ENCODE results near the gene PRRT1.
A peak's percentile ranks its signal among the peaks of the same experiment; 100 is the strongest.
"Not testable (repeated sequence)": the region's sequence is repeated elsewhere in the genome, so short reads cannot be mapped to it uniquely, and the experiment has no call there.

The PRRT1 gene

DNA sequence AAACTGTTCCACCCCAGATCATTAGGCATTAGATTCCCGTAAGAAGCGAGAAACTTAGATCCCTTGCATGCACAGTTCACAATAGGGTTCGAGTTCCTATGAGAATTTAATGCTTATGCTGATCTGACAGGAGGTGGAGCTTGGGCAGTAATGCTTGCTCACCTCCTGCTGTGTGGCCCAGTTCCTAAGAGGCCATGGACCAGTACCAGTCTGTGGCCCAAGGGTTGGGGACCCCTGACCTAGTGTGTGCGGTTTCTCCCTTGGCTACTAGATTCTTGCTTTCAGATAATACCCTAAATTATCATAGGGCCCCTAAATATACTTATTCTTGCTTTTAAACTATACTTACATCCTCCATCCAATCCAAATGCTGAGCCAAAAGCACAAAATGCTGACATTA is 42.6 kb upstream of the PRRT1 start:
- H3K4me3 ChIP-seq (ENCODE audit: severe bottlenecking) = no peak overlapping the region
- H3K4me1 ChIP-seq (ENCODE audit: insufficient read depth, poor library complexity, severe bottlenecking) = peaks cover 7% of the 10 kb centered on the region

DNA sequence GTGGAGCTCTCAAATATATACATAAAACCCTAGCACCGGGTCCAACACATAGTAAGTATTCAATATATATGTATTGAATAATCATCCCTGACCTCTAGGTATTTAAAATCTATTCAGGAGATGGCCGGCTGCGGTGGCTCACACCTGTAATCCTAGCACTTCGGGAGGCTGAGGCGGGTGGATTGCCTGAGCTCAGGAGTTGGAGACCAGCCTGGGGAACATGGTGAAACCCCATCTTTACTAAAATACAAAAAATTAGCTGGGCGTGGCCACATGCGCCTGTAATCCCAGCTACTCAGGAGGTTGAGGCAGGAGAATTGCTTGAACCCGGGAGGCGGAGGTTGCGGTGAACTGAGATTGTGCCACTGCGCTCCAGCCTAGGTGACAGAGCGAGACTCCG is 41.4 kb upstream of the PRRT1 start:
- not testable (repeated sequence) for H3K27me3 ChIP-seq (ENCODE audit: insufficient read depth, poor library complexity, severe bottlenecking); H3K9me3 ChIP-seq (ENCODE audit: severe bottlenecking); ATAC-seq (ENCODE audit: low read depth); H3K4me3 ChIP-seq (ENCODE audit: severe bottlenecking); H3K36me3 ChIP-seq (ENCODE audit: low read depth); DNase-seq (ENCODE audit: low spot score)
- Histone ChIP-seq H3K4me1 (ENCODE audit: insufficient read depth, poor library complexity, severe bottlenecking) (peaks cover 11% of the 10 kb centered on the region), H3K27ac (ENCODE audit: poor library complexity, severe bottlenecking) (peak overlapping the region; percentile 81)

More for the DNA sequence above, 42.6 kb upstream of the PRRT1 start:
- DNase-seq (ENCODE audit: low spot score) (no peak), ATAC-seq (ENCODE audit: low read depth) (no peak)
- H3K27me3 ChIP-seq (ENCODE audit: insufficient read depth, poor library complexity, severe bottlenecking) = no peaks in the 10 kb centered on the region
- TF ChIP-seq, protein P1, sequence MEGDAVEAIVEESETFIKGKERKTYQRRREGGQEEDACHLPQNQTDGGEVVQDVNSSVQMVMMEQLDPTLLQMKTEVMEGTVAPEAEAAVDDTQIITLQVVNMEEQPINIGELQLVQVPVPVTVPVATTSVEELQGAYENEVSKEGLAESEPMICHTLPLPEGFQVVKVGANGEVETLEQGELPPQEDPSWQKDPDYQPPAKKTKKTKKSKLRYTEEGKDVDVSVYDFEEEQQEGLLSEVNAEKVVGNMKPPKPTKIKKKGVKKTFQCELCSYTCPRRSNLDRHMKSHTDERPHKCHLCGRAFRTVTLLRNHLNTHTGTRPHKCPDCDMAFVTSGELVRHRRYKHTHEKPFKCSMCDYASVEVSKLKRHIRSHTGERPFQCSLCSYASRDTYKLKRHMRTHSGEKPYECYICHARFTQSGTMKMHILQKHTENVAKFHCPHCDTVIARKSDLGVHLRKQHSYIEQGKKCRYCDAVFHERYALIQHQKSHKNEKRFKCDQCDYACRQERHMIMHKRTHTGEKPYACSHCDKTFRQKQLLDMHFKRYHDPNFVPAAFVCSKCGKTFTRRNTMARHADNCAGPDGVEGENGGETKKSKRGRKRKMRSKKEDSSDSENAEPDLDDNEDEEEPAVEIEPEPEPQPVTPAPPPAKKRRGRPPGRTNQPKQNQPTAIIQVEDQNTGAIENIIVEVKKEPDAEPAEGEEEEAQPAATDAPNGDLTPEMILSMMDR (IDR thresholded peaks at IDR 0.05; ENCODE audit: poor library complexity, severe bottlenecking) = no peak
- H3K27ac ChIP-seq (ENCODE audit: poor library complexity, severe bottlenecking) = peak overlapping the region; percentile 78
- no peaks in the 10 kb centered on the region for H3K9me3 ChIP-seq (ENCODE audit: severe bottlenecking)
- H3K36me3 ChIP-seq (ENCODE audit: low read depth) = no peaks in the 10 kb centered on the region

DNA sequence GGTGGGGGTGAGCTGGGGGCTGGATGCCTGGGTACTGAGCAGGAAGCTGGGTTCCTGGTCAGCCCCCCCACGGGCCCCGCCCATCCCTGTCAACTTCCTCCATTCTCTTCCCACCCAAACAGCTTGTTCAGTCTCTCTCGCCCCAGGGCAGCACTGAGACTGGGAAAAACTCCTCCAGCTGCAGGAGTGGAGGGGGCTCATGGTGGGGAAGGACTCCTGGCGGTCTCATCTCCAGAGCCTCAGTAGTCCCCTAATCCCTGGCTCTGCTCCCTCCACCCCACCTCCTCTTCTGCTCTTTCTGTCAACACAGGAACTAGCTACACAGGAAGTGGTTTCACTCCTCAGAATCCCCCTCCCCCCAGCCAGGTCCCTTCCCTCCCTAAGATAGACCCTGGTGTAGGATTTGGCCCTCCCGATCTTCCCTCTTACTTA is 40.9 kb upstream of the PRRT1 start, which contains the start of gene GPSM3:
GPSM3 (minus strand) TSS at position 36 of the 432 bp plus-strand sequence. CDS start 130 bp downstream, outside the sequence.
- no peak for ATAC-seq (ENCODE audit: low read depth)
- DNase-seq (ENCODE audit: low spot score) = no peak

DNA sequence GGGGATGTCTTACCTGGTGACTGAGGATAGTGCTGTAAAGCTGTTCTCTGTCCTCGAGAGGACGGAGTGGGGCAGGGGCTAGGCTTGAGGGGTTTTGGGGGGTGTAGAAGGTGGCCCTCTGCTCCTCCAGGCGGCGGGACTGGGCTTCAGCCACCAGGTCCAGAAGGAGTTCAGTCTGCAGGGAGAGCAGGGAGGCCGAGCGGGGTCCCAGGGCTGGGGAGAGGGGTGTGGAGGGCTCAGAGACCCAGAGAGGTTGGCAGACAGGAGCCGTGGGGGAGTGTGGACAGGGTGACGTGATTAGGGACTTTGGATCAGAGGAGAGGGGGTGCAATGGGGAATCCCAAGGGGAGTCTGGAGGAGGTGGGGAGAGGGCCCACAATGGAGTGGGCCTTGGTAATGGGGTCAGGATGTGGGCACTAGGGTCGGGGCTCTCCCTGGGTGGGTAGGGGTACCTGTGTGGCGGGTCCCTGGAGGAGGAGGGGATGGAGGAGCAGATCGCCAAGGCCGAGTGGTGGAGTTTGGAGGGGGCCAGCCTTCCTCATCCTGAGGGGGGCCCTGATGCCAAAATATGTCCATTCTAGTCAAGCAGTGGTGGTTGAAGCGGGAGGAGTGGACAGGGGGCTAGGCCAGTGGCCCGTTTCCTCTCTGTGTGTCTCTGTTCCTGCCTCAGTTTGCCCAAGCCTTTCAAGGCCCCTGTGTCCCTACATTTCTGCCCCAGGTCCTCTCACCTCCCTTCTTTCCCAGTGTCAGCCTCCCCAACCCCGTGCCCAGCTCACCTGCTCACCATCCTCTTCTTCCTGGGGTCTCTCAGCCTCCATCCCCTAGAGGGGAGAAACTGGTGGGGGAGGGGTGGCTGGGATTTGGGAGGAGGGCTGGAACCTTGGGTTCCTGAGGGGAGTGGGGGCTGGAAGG is 40.2 kb upstream of the PRRT1 start:
- peaks cover 14% of the 10 kb centered on the region for H3K36me3 ChIP-seq (ENCODE audit: low read depth)
- no peak for ATAC-seq (ENCODE audit: low read depth)
- TF ChIP-seq, protein P1 (IDR thresholded peaks at IDR 0.05; ENCODE audit: poor library complexity, severe bottlenecking) = no peak
- H3K4me1 ChIP-seq (ENCODE audit: insufficient read depth, poor library complexity, severe bottlenecking) = peaks cover 11% of the 10 kb centered on the region
- peak overlapping the region; percentile 81 for H3K27ac ChIP-seq (ENCODE audit: poor library complexity, severe bottlenecking)
- no peaks in the 10 kb centered on the region for H3K9me3 ChIP-seq (ENCODE audit: severe bottlenecking)
- DNase-seq (ENCODE audit: low spot score) = no peak
- no peak overlapping the region for H3K4me3 ChIP-seq (ENCODE audit: severe bottlenecking)
- no peaks in the 10 kb centered on the region for H3K27me3 ChIP-seq (ENCODE audit: insufficient read depth, poor library complexity, severe bottlenecking)

More for the DNA sequence above, 40.9 kb upstream of the PRRT1 start, which contains the start of gene GPSM3:
- Histone ChIP-seq H3K9me3 (ENCODE audit: severe bottlenecking) (no peaks in the 10 kb centered on the region), H3K27ac (ENCODE audit: poor library complexity, severe bottlenecking) (peak within 1 kb of the TSS; percentile 81), H3K4me1 (ENCODE audit: insufficient read depth, poor library complexity, severe bottlenecking) (peaks cover 11% of the 10 kb centered on the region), H3K36me3 (ENCODE audit: low read depth) (peaks cover 7% of the 10 kb centered on the region), H3K27me3 (ENCODE audit: insufficient read depth, poor library complexity, severe bottlenecking) (no peaks in the 10 kb centered on the region), H3K4me3 (ENCODE audit: severe bottlenecking) (no peak within 1 kb of the TSS)
- TF ChIP-seq, protein P1 (IDR thresholded peaks at IDR 0.05; ENCODE audit: poor library complexity, severe bottlenecking) = no peak

DNA sequence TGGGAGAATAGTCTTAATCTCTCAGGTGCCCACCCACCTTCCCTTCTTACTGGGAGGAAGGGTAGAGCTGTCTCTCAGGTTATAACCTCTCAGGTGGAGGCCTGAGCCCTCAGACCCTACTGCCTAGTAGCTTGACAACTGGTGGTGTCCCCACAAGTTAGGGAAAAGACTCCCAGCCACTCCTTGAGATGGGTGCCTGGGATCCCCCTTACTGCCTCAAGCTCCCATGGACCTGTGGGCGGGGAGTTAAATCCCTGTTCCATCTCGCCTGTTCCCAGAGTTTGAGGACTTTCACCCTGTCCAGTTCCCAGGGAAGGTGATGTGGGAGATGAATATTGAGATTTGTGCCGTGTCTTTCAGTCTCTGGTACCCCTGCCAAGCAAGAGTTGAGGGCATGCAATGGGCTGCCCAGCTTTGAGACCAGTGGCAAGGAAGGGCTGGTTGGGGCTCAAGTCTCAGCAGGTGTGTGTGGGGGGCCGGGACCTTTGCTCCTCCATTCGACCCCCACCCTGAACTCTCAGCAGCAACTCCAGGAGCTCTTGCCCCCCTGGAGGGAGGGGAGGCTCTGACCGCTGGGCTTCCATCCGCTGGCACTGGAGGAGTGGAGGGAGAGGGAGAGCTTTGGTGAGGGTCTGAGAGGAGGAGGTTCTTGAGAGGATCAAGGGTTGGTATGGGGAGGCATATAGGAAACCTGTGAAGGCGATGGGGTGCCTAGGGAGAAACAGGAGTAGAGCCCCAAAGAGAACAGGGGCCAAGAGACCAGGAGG is 39.4 kb upstream of the PRRT1 start:
- Histone ChIP-seq H3K4me1 (ENCODE audit: insufficient read depth, poor library complexity, severe bottlenecking) (peaks cover 11% of the 10 kb centered on the region), H3K27me3 (ENCODE audit: insufficient read depth, poor library complexity, severe bottlenecking) (no peaks in the 10 kb centered on the region), H3K4me3 (ENCODE audit: severe bottlenecking) (no peak overlapping the region), H3K27ac (ENCODE audit: poor library complexity, severe bottlenecking) (peak overlapping the region; percentile 81), H3K9me3 (ENCODE audit: severe bottlenecking) (no peaks in the 10 kb centered on the region), H3K36me3 (ENCODE audit: low read depth) (peaks cover 18% of the 10 kb centered on the region)
- TF ChIP-seq, protein P1 (IDR thresholded peaks at IDR 0.05; ENCODE audit: poor library complexity, severe bottlenecking) = no peak
- DNase-seq (ENCODE audit: low spot score) = no peak
- ATAC-seq (ENCODE audit: low read depth) = no peak
